A673 (cell line): ENCODE results near the gene CYTL1. TPM values are rescaled to one million over a fixed set of nuclear protein-coding genes. Genes with fewer than 3 reads are reported as not detected.

Experiments
- BruUV-seq: library from RNA; stranded (reverse); fragments of 400-500 nt; replicated peaks from 2 replicates; lab custom pipeline; 2021; lab: Mats Ljungman, UMichigan
- CTCF ChIA-PET: fragments of 300-600 bp; sonication (Branson Sonifier 250); formaldehyde crosslinking; loops from one replicate; lab custom pipeline; 2022; ENCODE audit warnings: antibody characterized with exemption; lab: Charles Lee
- POLR2A ChIA-PET: fragments of 300-600 bp; sonication (Branson Sonifier 250); formaldehyde crosslinking; loops from one replicate; lab custom pipeline; 2022; ENCODE audit warnings: antibody characterized with exemption; ENCODE audit not compliant: low non-redundant PET; lab: Charles Lee
- DNase-seq: peaks from one replicate; pipeline ENCODE4 v3.0.0-alpha.2; 2015; ENCODE audit warnings: low spot score
- H3K27ac ChIP-seq: fragments of 200-600 bp; sonication (generic); 2 replicates; pipeline ENCODE4 v1.5.1; 2016; ENCODE audit warnings: mixed run types, low read depth, mild to moderate bottlenecking, mixed read lengths, antibody characterized with exemption, low read length; ENCODE audit not compliant: poor library complexity, severe bottlenecking
- H3K27me3 ChIP-seq: fragments of 200-600 bp; sonication (generic); replicated peaks from 2 replicates; pipeline ENCODE4 v1.6.1; 2017; ENCODE audit warnings: mixed run types, low read depth, mild to moderate bottlenecking, mixed read lengths, antibody characterized with exemption, low read length; ENCODE audit not compliant: insufficient read depth, poor library complexity
- H3K36me3 ChIP-seq: fragments of 200-600 bp; sonication (generic); 2 replicates; pipeline ENCODE4 v1.6.1; 2016; ENCODE audit warnings: mixed run types, mild to moderate bottlenecking, mixed read lengths, antibody characterized with exemption, low read length; ENCODE audit not compliant: insufficient read depth, poor library complexity, severe bottlenecking
- H3K4me1 ChIP-seq: fragments of 200-600 bp; sonication (generic); 2 replicates; pipeline ENCODE4 v1.6.1; 2017; ENCODE audit warnings: mixed run types, mild to moderate bottlenecking, mixed read lengths, antibody characterized with exemption, low read length; ENCODE audit not compliant: insufficient read depth, poor library complexity, severe bottlenecking
- H3K4me3 ChIP-seq: fragments of 200-600 bp; sonication (generic); 2 replicates; pipeline ENCODE4 v1.5.1; 2016; ENCODE audit warnings: low read depth, mixed run types, mild to moderate bottlenecking, mixed read lengths, low read length; ENCODE audit not compliant: poor library complexity, severe bottlenecking
- H3K9me3 ChIP-seq: fragments of 200-600 bp; sonication (generic); 2 replicates; pipeline ENCODE4 v1.6.1; 2016; ENCODE audit warnings: mixed run types, low read depth, mild to moderate bottlenecking, mixed read lengths, antibody characterized with exemption, low read length; ENCODE audit not compliant: poor library complexity, severe bottlenecking
- CTCF ChIP-seq: fragments of 300-800, 200-600 bp; sonication (generic); conservative IDR thresholded peaks from 2 replicates; pipeline ENCODE4 v1.5.1; 2017; ENCODE audit warnings: low read depth, mild to moderate bottlenecking, antibody characterized with exemption, low read length, moderate library complexity, mixed read lengths
- EZH2 ChIP-seq: fragments of 200-600 bp; sonication (generic); IDR thresholded peaks from 2 replicates; pipeline ENCODE4 v1.6.1; 2017; ENCODE audit warnings: borderline replicate concordance, low read depth, mild to moderate bottlenecking, mixed read lengths, antibody characterized with exemption, low read length; ENCODE audit not compliant: poor library complexity, severe bottlenecking
- intact Hi-C: fragments of 100-400 bp; cut with micrococcal nuclease; formaldehyde crosslinking; loops from one replicate; pipeline ENCODE4 v1.10.0; 2022; ENCODE audit not compliant: unreplicated experiment
- total RNA-seq: library from RNA; stranded (reverse); gene quantifications from 2 replicates; pipeline ENCODE4 v1.2.3, GENCODE V29; 2021

Gene CYTL1
- total RNA-seq, 1 experiment from 2014 or later, result 7.5 TPM

- TF ChIP-seq CTCF (no peak), EZH2 (no peak)
- POLR2A ChIA-PET, result no interaction called here
- Histone ChIP-seq H3K9me3 (no peaks in the 10 kb centered on the region), H3K4me3 (no peak overlapping the region), H3K27me3 (no peaks in the 10 kb centered on the region), H3K4me1 (peaks cover 17% of the 10 kb centered on the region), H3K27ac (no peak overlapping the region), H3K36me3 (no peaks in the 10 kb centered on the region)
- DNase-seq, result no peak
- intact Hi-C loops, result no loop called here
- CTCF ChIA-PET, result no interaction called here
- no TSS peak for BruUV-seq
These were observed 14.9 kb upstream of the CYTL1 start for GRCh38 chr4:5034206-5034605.

- Histone ChIP-seq H3K4me1 (peaks cover 16% of the 10 kb centered on the region), H3K9me3 (no peaks in the 10 kb centered on the region), H3K4me3 (no peak overlapping the region), H3K36me3 (no peaks in the 10 kb centered on the region), H3K27me3 (no peaks in the 10 kb centered on the region), H3K27ac (no peak overlapping the region)
- POLR2A ChIA-PET, result no interaction called here
- DNase-seq, result no peak
- BruUV-seq, result no TSS peak
- CTCF ChIA-PET, result no interaction called here
- TF ChIP-seq EZH2 (no peak), CTCF (no peak)
- intact Hi-C loops, result no loop called here
These were observed 14.1 kb upstream of the CYTL1 start for GRCh38 chr4:5033281-5033841.

- ChIA-PET POLR2A (no interaction called here), CTCF (no interaction called here)
- no peak overlapping the region for H3K27ac ChIP-seq
- BruUV-seq, result no TSS peak
- H3K4me3 ChIP-seq, result no peak overlapping the region
- no peak for DNase-seq
- intact Hi-C loops, result no loop called here
- TF ChIP-seq CTCF, result no peak
- TF ChIP-seq EZH2, result no peak
- no peaks in the 10 kb centered on the region for H3K27me3 ChIP-seq
- H3K9me3 ChIP-seq, result no peaks in the 10 kb centered on the region
- H3K36me3 ChIP-seq, result no peaks in the 10 kb centered on the region
- H3K4me1 ChIP-seq, result peaks cover 12% of the 10 kb centered on the region
These were observed 13.6 kb upstream of the CYTL1 start for GRCh38 chr4:5032813-5033212.
